K562 (cell line): ENCODE results near the gene LAMA5. TPM values are rescaled to one million over a fixed set of nuclear protein-coding genes. Genes with fewer than 3 reads are reported as not detected.

ENCODE experiments used
- ATAC-seq: fragments of 200-7000 bp; cut with Tn5 transposase; 3 replicates; pipeline ENCODE4 v1.9.1; 2020; ENCODE audit warnings: moderate library complexity
- BruUV-seq: library from RNA; stranded (reverse); fragments of 400-500 nt; replicated peaks from 2 replicates; lab custom pipeline; 2021; lab: Mats Ljungman, UMichigan
- CTCF ChIA-PET: fragments of 300-600 bp; formaldehyde crosslinking; extraction: SDS; loops from one replicate; lab custom pipeline; 2021; ENCODE audit warnings: low intra/inter-chr PET ratio; lab: Yijun Ruan, JAX
- POLR2A ChIA-PET: fragments of 300-600, 350-650 bp; sonication (Branson Sonifier 250); formaldehyde crosslinking; extraction: SDS; loops from one replicate; lab custom pipeline; 2021; ENCODE audit warnings: antibody characterized with exemption, inconsistent platforms; lab: Yijun Ruan, JAX
- DNase-seq, 4 experiments: peaks; one replicate each; pipeline versions ENCODE4 v3.0.0 to v3.0.0-alpha.2; 2011 to 2018; ENCODE audit warnings: low spot score in 3 of 4, mixed read lengths in 3 of 4; ENCODE audit errors: extremely low read depth in 1 of 4
- FAIRE-seq: peaks from 2 replicates; lab custom pipeline; 2011; peaks lifted over from hg19 to GRCh38; lab: Jason Lieb, UNC
- H2AFZ ChIP-seq: 2 replicates; pipeline ENCODE4 v1.6.0; 2011; ENCODE audit warnings: low read depth, low read length, control low read depth, inconsistent platforms
- H3K27ac ChIP-seq: fragments of 200-600 bp; 3 replicates; pipeline ENCODE4 v1.8.0; 2011; ENCODE audit warnings: low read depth, mild to moderate bottlenecking, control low read depth, inconsistent platforms, low read length, moderate library complexity, mixed read lengths; ENCODE audit errors: extremely low read depth
- H3K27me3 ChIP-seq, 2 experiments: fragments of 300-600 bp in 1 of 2; 2 replicates in 1 of 2; 3 replicates in 1 of 2; pipeline versions ENCODE4 v1.6.0 to v1.8.0; 2011; ENCODE audit warnings: inconsistent platforms in 2 of 2, low read length in 2 of 2, mild to moderate bottlenecking in 1 of 2, mixed read lengths in 1 of 2, moderate library complexity in 1 of 2; ENCODE audit not compliant: control insufficient read depth in 2 of 2, insufficient read depth in 2 of 2
- H3K36me3 ChIP-seq: fragments of 300-600 bp; 3 replicates; pipeline ENCODE4 v1.8.0; 2011; ENCODE audit warnings: mild to moderate bottlenecking, low read length, inconsistent platforms; ENCODE audit not compliant: control insufficient read depth, insufficient read depth
- H3K4me1 ChIP-seq, 2 experiments: fragments of 200-600 bp in 1 of 2; replicated peaks in 1 of 2; 2 replicates in 1 of 2; 3 replicates in 1 of 2; pipeline versions ENCODE4 v1.5.1 to v1.8.0; 2011; ENCODE audit warnings: inconsistent platforms in 2 of 2, low read length in 2 of 2, mild to moderate bottlenecking in 1 of 2, mixed read lengths in 1 of 2, moderate library complexity in 1 of 2; ENCODE audit not compliant: control insufficient read depth in 2 of 2, insufficient read depth in 2 of 2
- H3K4me2 ChIP-seq: 2 replicates; pipeline ENCODE4 v1.6.1; 2011; ENCODE audit warnings: low read length, control low read depth, inconsistent platforms, mixed read lengths; ENCODE audit not compliant: insufficient read depth
- H3K4me3 ChIP-seq: fragments of 200-600 bp; sonication (generic), shearing (Covaris generic); 2 replicates; pipeline ENCODE4 v1.5.1; 2016; ENCODE audit warnings: control low read depth, inconsistent platforms
- H3K79me2 ChIP-seq: fragments of 200-600 bp; 3 replicates; pipeline ENCODE4 v1.8.0; 2011; ENCODE audit warnings: low read length, inconsistent platforms; ENCODE audit not compliant: control insufficient read depth, insufficient read depth
- H3K9ac ChIP-seq, 2 experiments: 2 replicates each; pipeline versions ENCODE4 v1.6.0 to v1.6.1; 2011; ENCODE audit warnings: low read depth in 2 of 2, low read length in 2 of 2, control low read depth in 1 of 2, inconsistent platforms in 1 of 2, mild to moderate bottlenecking in 1 of 2, mixed read lengths in 1 of 2; ENCODE audit not compliant: insufficient read depth in 1 of 2
- H3K9me1 ChIP-seq: one replicate; pipeline ENCODE4 v1.6.0; 2011; ENCODE audit warnings: inconsistent platforms, mild to moderate bottlenecking, low read length, moderate library complexity; ENCODE audit not compliant: control insufficient read depth, insufficient read depth
- H3K9me3 ChIP-seq: replicated peaks from 2 replicates; pipeline ENCODE4 v1.5.1; 2011; ENCODE audit warnings: low read depth, low read length, inconsistent platforms; ENCODE audit not compliant: control insufficient read depth, insufficient read depth
- H4K20me1 ChIP-seq: replicated peaks from 2 replicates; pipeline ENCODE4 v1.6.1; 2011; ENCODE audit warnings: low read length, inconsistent platforms, mixed read lengths; ENCODE audit not compliant: control insufficient read depth, insufficient read depth
- ARNT ChIP-seq, 2 experiments: fragments of 450-650 bp; IDR thresholded peaks; 2 replicates each; pipeline ENCODE4 v1.6.1; 2016; ENCODE audit warnings: mild to moderate bottlenecking in 1 of 2
- ETV1 ChIP-seq: fragments of 450-650 bp; conservative IDR thresholded peaks from 2 replicates; pipeline ENCODE4 v1.6.1; 2016; ENCODE audit warnings: missing genetic modification characterization, control low read depth, low read depth, missing compliant biosample characterization
- GTF2E2 ChIP-seq: fragments of 200-800 bp; sonication (Bioruptor generic); IDR thresholded peaks from 2 replicates; pipeline ENCODE4 v1.6.1; 2016; ENCODE audit warnings: missing genetic modification characterization, missing compliant biosample characterization
- HMGN3 ChIP-seq: IDR thresholded peaks from 2 replicates; pipeline ENCODE4 v1.6.1; 2011; ENCODE audit warnings: borderline replicate concordance, low read depth, mild to moderate bottlenecking, mixed read lengths, low read length; ENCODE audit not compliant: insufficient read length; ENCODE audit errors: extremely low read depth
- KAT7 ChIP-seq: sonication (generic); formaldehyde crosslinking; IDR thresholded peaks from 2 replicates; pipeline ENCODE4 v1.8.0; 2022; ENCODE audit warnings: missing genetic modification reagents, mild to moderate bottlenecking, borderline replicate concordance
- KDM2B ChIP-seq: fragments of 250-450 bp; sonication (Bioruptor Pico); IDR thresholded peaks from 2 replicates; pipeline ENCODE4 v1.8.0; 2021; ENCODE audit warnings: mild to moderate bottlenecking, moderate library complexity
- L3MBTL2 ChIP-seq: fragments of 450-650 bp; IDR thresholded peaks from 2 replicates; pipeline ENCODE4 v1.6.1; 2016; ENCODE audit warnings: mild to moderate bottlenecking, moderate library complexity
- MLX ChIP-seq, 2 experiments: fragments of 450-650 bp in 1 of 2; sonication (generic) in 1 of 2; formaldehyde crosslinking; conservative IDR thresholded peaks; 2 replicates each; pipeline versions ENCODE4 v1.4.0 to v1.8.1; 2020 to 2022; ENCODE audit warnings: mild to moderate bottlenecking in 1 of 2, missing genetic modification reagents in 1 of 2
- NFE2 ChIP-seq: IDR thresholded peaks from 2 replicates; pipeline ENCODE4 v1.6.1; 2014; ENCODE audit warnings: antibody characterized with exemption, low read depth
- NFE2L1 ChIP-seq: fragments of 450-650 bp; IDR thresholded peaks from 2 replicates; pipeline ENCODE4 v1.6.1; 2016; ENCODE audit warnings: missing genetic modification characterization, low read depth, mild to moderate bottlenecking, missing compliant biosample characterization, moderate library complexity, borderline replicate concordance
- PCBP1 ChIP-seq: fragments of 200-400 bp; formaldehyde crosslinking; IDR thresholded peaks from 2 replicates; pipeline ENCODE4 v1.6.1; 2018; ENCODE audit warnings: mild to moderate bottlenecking, low read depth, low read length; ENCODE audit not compliant: poor library complexity, severe bottlenecking
- PHF21A ChIP-seq: fragments of 450-650 bp; IDR thresholded peaks from 2 replicates; pipeline ENCODE4 v1.6.1; 2017; ENCODE audit warnings: low read depth, borderline replicate concordance
- POLR2A ChIP-seq: fragments of 450-650 bp; conservative IDR thresholded peaks from 2 replicates; pipeline ENCODE4 v1.6.1; 2016
- SUPT5H ChIP-seq: fragments of 450-650 bp; IDR thresholded peaks from 2 replicates; pipeline ENCODE4 v1.6.1; 2016
- ZNF134 ChIP-seq: fragments of 250-450 bp; sonication (Bioruptor Pico); conservative IDR thresholded peaks from 2 replicates; pipeline ENCODE4 v1.4.0; 2020
- WGBS: fragments of 100-300 bp; shearing (Covaris generic); methylation state at CpG from one replicate; pipeline ENCODE4 v1.1.6; 2016; ENCODE audit warnings: low coverage, mixed read lengths; ENCODE audit not compliant: insufficient coverage; ENCODE audit errors: missing lambda C conversion rate; 5-methylcytosine and 5-hydroxymethylcytosine counted together
- in situ Hi-C: fragments of 300-500 bp; cut with MboI; formaldehyde crosslinking; loops from 4 replicates; pipeline ENCODE4 v1.15.0; 2018; ENCODE audit warnings: inconsistent platforms, mixed read lengths
- intact Hi-C: fragments of 100-400 bp; cut with micrococcal nuclease; formaldehyde crosslinking; loops from 2 replicates; pipeline ENCODE4 v1.14.2; 2022
- polyA plus RNA-seq, 8 experiments: library from polyadenylated mRNA; depleted of rRNA in 4 of 8; stranded (reverse) in 5 of 8; unstranded in 3 of 8; fragments of >200 nt; fragmentation: Nextera tagmentation in 2 of 8; fragmentation: Illumina TruSeq in 1 of 8; extraction: Ambion mirVana in 2 of 8; extraction: Trizol in 1 of 8; gene quantifications; 2 replicates each; pipeline versions ENCODE4 v1.2.1 to v1.2.3, GENCODE V29; 2011 to 2014; ENCODE audit warnings: inconsistent platforms in 1 of 8, missing spikeins in 1 of 8
- total RNA-seq, 7 experiments: library from RNA; depleted of rRNA in 6 of 7; stranded (reverse); fragments of >200 nt in 6 of 7; fragmentation: Illumina TruSeq in 2 of 7; extraction: Trizol in 2 of 7; gene quantifications; 2 replicates each; pipeline versions ENCODE4 v1.2.1 to v1.2.3, GENCODE V29; 2011 to 2021; ENCODE audit warnings: low replicate concordance in 1 of 7
- TF ChIP-seq, protein P1 (sequence below): fragments of 450-650 bp; formaldehyde crosslinking; conservative IDR thresholded peaks from 2 replicates; pipeline ENCODE4 v1.4.0; 2022; ENCODE audit warnings: mild to moderate bottlenecking, missing genetic modification characterization
- TF ChIP-seq, protein P2 (sequence below): fragments of 450-650 bp; formaldehyde crosslinking; IDR thresholded peaks from 2 replicates; pipeline ENCODE4 v1.4.0; 2020; ENCODE audit warnings: mild to moderate bottlenecking, moderate library complexity

The LAMA5 gene
- total and polyA plus RNA-seq, 9 of the 15 experiments (the other 6 are each of a cell fraction or from before 2014, with no cell fraction given), result 0.31 to 101 (median 7.8) TPM

DNA sequence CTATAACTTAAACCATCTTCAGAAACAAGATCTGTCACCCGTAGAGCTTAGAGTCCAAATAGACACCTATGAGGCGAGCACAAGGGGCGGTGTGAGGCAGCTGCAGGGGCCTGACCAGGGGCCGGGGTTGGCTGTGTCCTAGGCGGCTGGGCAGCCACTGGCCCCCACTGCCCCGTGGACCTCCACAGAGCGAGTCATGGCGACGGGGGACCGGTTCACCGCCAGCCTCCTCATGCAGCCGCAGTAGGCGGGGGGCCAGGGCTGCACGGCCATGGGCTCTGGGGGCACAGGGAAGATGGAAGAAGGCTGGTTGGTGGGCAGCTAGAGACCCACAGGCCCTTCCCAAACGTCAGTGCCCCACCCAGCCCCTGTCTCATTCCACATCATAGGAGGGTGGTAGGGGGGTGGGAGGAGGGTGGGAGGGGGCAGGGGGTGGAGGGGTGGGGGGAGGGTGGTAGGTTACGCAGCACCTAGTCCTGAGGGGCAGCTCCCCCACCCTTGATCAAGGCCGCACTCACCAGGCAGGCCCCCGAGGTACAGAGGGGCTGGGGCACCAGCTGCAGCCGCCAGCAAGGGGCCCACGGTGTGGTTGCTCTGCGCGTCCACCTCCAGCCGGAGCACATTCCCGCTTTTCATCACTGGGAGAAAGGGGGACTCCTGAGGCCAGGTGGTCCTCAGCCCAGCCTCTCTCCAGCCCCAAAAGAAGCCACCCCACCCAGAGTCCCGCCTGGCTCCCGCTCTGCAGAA is 57.7 kb downstream of the LAMA5 start:
- CTCF ChIA-PET, result no interaction called here
- POLR2A ChIA-PET, result interaction anchor here (0.9 kb wide), 1 partner anchor 13 kb away, joined by 3 read pairs; no protein-coding TSS in a partner anchor
- peaks cover 96% of the 10 kb centered on the region for H3K36me3 ChIP-seq
- no peak overlapping the region; the same call in 2 of the 3 replicates for H3K27ac ChIP-seq
- DNase-seq (no peak), ATAC-seq (peak; percentile 16; the same call in 1 of the 3 replicates), FAIRE-seq (no peak)
- no peak overlapping the region for H3K4me3 ChIP-seq
- H3K79me2 ChIP-seq, result peaks cover 23% of the 10 kb centered on the region
- peaks cover 2% of the 10 kb centered on the region for H3K9me1 ChIP-seq
- 79% methylated on average over 9 of the region's 26 CpGs for WGBS
- H4K20me1 ChIP-seq, result peaks cover 9% of the 10 kb centered on the region
- no peaks in the 10 kb centered on the region for H3K27me3 ChIP-seq
- intact Hi-C loops, result loop anchor here (10.0 kb wide), 2 partner anchors 185 to 325 kb away; no protein-coding TSS in a partner anchor
- no peak overlapping the region for H3K4me2 ChIP-seq
- H2AFZ ChIP-seq, result no peak overlapping the region
- peaks cover 9 to 54% of the 10 kb centered on the region in 2 experiments for H3K4me1 ChIP-seq
- BruUV-seq, result TSS peak; percentile 39
- no peak overlapping the region; a peak in 1 of 4 replicates for H3K9ac ChIP-seq
- H3K9me3 ChIP-seq, result no peaks in the 10 kb centered on the region
- in situ Hi-C loops, result loop anchor here (5.0 to 10.0 kb wide), 3 partner anchors 58 to 305 kb away; partner anchors contain the start of gene LAMA5
- TF ChIP-seq PHF21A (no peak), ZNF134 (CRISPR knock-in tag) (no peak), NFE2L1 (no peak), SUPT5H (peak; percentile 21; the same call in 1 of the 2 replicates), KDM2B (no peak), PCBP1 (peak; percentile 68), ARNT (IDR thresholded peaks at IDR 0.05) (no peak), L3MBTL2 (no peak), POLR2A (0 out of 2 replicates have a peak, but pooled peaks have one; percentile 28), NFE2 (no peak), MLX (CRISPR knock-in tag; conservative IDR thresholded peaks at IDR 0.05) (no peak), HMGN3 (no peak), ETV1 (tag) (no peak), KAT7 (no peak), GTF2E2 (tag) (no peak)
- TF ChIP-seq, protein P1, sequence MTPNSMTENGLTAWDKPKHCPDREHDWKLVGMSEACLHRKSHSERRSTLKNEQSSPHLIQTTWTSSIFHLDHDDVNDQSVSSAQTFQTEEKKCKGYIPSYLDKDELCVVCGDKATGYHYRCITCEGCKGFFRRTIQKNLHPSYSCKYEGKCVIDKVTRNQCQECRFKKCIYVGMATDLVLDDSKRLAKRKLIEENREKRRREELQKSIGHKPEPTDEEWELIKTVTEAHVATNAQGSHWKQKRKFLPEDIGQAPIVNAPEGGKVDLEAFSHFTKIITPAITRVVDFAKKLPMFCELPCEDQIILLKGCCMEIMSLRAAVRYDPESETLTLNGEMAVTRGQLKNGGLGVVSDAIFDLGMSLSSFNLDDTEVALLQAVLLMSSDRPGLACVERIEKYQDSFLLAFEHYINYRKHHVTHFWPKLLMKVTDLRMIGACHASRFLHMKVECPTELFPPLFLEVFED, result 0 out of 2 replicates have a peak, but pooled peaks have one; percentile 17
- TF ChIP-seq, protein P2, sequence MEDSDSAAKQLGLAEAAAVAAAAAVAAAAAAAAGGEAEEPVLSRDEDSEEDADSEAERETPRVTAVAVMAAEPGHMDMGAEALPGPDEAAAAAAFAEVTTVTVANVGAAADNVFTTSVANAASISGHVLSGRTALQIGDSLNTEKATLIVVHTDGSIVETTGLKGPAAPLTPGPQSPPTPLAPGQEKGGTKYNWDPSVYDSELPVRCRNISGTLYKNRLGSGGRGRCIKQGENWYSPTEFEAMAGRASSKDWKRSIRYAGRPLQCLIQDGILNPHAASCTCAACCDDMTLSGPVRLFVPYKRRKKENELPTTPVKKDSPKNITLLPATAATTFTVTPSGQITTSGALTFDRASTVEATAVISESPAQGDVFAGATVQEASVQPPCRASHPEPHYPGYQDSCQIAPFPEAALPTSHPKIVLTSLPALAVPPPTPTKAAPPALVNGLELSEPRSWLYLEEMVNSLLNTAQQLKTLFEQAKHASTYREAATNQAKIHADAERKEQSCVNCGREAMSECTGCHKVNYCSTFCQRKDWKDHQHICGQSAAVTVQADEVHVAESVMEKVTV, result no peak
